Effector memory CD4-positive, alpha-beta T cell (primary cell): Measurements from ENCODE around the gene SEMA4D.

ENCODE experiments used
- DNase-seq, 3 donors: peaks; one replicate each; pipeline ENCODE4 v3.0.0-alpha.2; 2020
- H3K27ac ChIP-seq: 2 replicates; pipeline ENCODE4 v1.7.0; 2013; ENCODE audit warnings: mild to moderate bottlenecking, low read length, moderate library complexity; ENCODE audit not compliant: insufficient read depth, poor library complexity, severe bottlenecking
- H3K27me3 ChIP-seq: replicated peaks from 2 replicates; pipeline ENCODE4 v1.7.0; 2013; ENCODE audit warnings: mild to moderate bottlenecking, low read length; ENCODE audit not compliant: insufficient read depth, control insufficient read depth, poor library complexity, severe bottlenecking
- H3K36me3 ChIP-seq: 2 replicates; pipeline ENCODE4 v1.7.0; 2013; ENCODE audit warnings: mild to moderate bottlenecking, low read length, moderate library complexity; ENCODE audit not compliant: control insufficient read depth, insufficient read depth
- H3K4me1 ChIP-seq: 2 replicates; pipeline ENCODE4 v1.7.0; 2013; ENCODE audit warnings: low read length, mild to moderate bottlenecking; ENCODE audit not compliant: control insufficient read depth, insufficient read depth, poor library complexity, severe bottlenecking
- H3K4me3 ChIP-seq: 2 replicates; pipeline ENCODE4 v1.7.0; 2013; ENCODE audit warnings: low read length, low read depth, mild to moderate bottlenecking; ENCODE audit not compliant: insufficient read depth, poor library complexity, severe bottlenecking
- H3K9me3 ChIP-seq: 2 replicates; pipeline ENCODE4 v1.7.0; 2013; ENCODE audit warnings: mild to moderate bottlenecking, low read length, moderate library complexity; ENCODE audit not compliant: control insufficient read depth
- total RNA-seq, 3 donors: gene quantifications; one replicate each; lab custom pipeline; 2026; lab: John Stamatoyannopoulos, UW

Gene SEMA4D, protein sequence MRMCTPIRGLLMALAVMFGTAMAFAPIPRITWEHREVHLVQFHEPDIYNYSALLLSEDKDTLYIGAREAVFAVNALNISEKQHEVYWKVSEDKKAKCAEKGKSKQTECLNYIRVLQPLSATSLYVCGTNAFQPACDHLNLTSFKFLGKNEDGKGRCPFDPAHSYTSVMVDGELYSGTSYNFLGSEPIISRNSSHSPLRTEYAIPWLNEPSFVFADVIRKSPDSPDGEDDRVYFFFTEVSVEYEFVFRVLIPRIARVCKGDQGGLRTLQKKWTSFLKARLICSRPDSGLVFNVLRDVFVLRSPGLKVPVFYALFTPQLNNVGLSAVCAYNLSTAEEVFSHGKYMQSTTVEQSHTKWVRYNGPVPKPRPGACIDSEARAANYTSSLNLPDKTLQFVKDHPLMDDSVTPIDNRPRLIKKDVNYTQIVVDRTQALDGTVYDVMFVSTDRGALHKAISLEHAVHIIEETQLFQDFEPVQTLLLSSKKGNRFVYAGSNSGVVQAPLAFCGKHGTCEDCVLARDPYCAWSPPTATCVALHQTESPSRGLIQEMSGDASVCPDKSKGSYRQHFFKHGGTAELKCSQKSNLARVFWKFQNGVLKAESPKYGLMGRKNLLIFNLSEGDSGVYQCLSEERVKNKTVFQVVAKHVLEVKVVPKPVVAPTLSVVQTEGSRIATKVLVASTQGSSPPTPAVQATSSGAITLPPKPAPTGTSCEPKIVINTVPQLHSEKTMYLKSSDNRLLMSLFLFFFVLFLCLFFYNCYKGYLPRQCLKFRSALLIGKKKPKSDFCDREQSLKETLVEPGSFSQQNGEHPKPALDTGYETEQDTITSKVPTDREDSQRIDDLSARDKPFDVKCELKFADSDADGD
- total RNA-seq, result 254 to 284 (median 276) reads per million in 3 donors

DNA sequence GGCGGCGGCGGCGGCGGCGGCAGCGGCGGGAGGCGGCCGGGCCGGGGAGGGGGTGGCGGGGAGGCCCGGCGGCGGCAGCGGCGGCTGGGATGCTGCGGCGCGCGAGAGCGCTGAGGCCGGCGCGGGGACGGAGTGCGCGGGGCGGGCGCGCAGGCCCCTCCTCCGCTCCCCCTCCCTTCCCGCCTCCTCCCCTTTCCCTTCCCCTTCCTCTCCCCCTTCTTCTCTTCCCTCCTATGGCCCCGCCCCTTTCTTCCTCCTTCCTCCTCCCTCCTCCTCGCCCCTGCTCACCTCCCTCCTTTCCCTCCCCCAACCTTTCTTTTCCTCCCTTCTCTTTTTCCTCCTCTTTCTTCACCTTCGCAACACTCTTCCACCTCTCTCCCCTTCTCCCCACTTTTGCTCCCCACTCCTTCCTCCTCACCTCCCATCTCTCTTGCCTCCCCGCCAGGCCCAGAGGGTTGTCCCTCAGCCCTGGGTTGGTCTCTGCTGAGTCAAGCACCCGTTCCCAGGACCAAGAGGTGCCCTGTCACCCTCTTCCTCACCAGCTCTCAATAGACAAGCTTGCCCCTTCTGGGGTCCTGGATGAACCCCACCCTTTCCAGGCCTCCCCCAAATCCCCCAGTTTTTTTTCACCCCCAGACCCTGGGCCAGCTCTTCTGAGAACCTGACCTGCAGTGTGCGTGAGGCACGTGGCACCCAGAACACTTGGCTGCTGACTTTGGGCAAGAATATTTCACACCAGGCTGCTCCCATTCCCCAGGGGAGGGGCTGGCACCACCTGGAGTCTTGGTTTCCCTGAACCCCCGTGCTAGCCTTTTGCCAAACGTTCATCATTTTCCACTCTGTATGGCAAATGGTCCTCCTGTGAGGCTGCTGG, at the start of gene SEMA4D:
Gene SEMA4D, minus strand, starts transcription at position 136 of the 874 bp plus-strand sequence. CDS start 92,657 bp downstream, outside the sequence.
- peak within 1 kb of the TSS; percentile 74 for H3K27ac ChIP-seq
- peak; percentile 33 to 63 (median 35) for DNase-seq

DNA sequence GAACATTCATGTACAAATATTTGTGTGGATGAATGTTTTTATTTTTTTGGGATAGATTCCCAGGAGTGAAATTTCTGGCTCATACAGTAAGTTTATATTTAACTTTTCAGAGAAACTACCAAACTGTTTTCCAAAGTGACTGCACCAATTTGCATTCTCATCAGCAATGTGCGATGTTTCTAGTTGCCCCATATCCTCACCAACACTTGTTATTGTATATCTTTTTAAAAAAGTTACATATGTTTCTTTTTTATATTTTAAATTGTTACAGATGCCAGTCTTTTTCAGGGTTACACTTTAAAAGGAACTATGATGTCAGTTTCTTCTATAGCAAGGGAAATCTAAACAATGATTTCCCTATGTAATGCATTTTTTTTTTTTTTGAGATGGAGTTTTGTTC, 49.1 kb upstream of the SEMA4D start:
- Histone ChIP-seq H3K27me3 (no peaks in the 10 kb centered on the region), H3K4me3 (no peak overlapping the region), H3K9me3 (no peaks in the 10 kb centered on the region), H3K27ac (no peak overlapping the region), H3K4me1 (peaks cover 12% of the 10 kb centered on the region), H3K36me3 (no peaks in the 10 kb centered on the region)
- DNase-seq, result no peak

More for the DNA sequence above, at the start of gene SEMA4D:
- no peaks in the 10 kb centered on the region for H3K9me3 ChIP-seq
- H3K27me3 ChIP-seq, result no peaks in the 10 kb centered on the region
- no peaks in the 10 kb centered on the region for H3K36me3 ChIP-seq
- H3K4me3 ChIP-seq, result peak within 1 kb of the TSS; percentile 58
- peaks cover 70% of the 10 kb centered on the region for H3K4me1 ChIP-seq

DNA sequence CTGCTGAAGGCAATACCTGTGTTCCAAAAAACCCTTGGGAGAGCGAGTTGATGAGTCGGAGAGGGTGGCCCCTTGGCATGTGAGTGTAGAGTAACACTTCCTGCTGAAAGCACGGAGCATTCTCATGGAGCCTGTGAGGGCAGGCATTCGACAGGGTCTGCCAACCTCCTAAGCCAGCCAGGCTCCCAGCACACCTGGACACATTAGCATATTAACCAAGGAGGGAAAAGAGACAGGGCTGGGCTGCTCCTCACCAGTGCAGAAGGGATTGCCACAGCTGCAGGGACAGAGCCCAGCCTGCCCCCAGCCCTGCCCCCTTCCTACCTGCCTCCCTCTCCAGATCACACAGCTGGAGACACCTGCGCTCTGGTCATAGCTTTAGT, 46.4 kb upstream of the SEMA4D start:
- no peak overlapping the region for H3K4me3 ChIP-seq
- peaks cover 21% of the 10 kb centered on the region for H3K4me1 ChIP-seq
- no peaks in the 10 kb centered on the region for H3K36me3 ChIP-seq
- H3K27ac ChIP-seq, result no peak overlapping the region
- DNase-seq, result no peak
- H3K9me3 ChIP-seq, result no peaks in the 10 kb centered on the region
- H3K27me3 ChIP-seq, result no peaks in the 10 kb centered on the region

DNA sequence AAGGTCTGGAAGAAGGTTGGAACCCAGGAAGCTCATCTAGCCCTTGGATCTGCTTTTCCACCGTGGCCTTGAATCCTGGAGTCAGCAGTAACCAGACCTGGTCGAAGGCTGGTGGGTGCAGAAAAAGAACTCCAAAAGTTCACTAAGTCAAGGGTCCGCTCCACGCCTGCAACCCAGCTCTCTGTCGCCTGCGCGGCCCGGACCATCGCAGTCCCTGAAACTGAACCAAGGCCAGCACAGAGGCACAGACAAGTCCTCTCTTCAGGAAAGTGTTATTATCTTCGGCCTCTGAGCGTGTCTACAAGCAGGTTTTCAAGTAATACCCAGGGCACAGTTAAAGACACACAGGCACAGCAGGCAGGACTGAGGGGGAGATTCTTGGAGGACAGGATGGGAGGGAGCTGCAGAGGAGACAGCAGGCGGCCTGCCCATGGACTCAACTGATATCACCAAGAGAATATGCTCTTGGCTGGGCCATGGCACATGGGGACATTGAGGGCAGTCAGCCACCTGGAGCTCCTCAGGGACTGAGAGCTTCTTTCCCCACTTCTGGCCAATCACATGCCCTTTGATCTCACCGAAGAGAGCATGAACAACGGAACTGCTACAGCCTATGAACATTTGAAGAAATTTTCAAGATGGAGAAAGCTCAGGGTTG, 45.8 kb upstream of the SEMA4D start:
- Histone ChIP-seq H3K36me3 (no peaks in the 10 kb centered on the region), H3K27me3 (no peaks in the 10 kb centered on the region), H3K27ac (no peak overlapping the region), H3K4me3 (no peak overlapping the region), H3K9me3 (no peaks in the 10 kb centered on the region), H3K4me1 (peaks cover 23% of the 10 kb centered on the region)
- DNase-seq, result no peak

DNA sequence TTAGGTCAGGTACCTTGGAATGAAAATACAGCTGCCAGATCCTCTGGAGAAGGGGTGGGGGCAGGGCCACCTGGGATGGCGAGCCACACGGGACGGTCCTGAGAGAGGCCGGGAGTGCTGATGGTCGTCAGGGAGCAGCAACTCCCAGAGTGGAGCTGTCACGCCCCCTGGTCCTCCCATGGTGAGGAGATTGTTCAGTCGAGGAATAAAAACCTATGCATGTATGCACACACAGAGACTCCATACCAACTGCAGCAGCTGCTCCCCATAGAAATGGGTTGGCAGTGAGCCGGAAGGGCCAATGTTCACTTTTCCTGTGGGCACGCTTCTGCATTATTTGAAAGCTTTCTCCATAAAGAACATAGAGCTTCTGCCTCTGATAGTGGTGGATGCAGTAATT, 45.2 kb upstream of the SEMA4D start:
- no peaks in the 10 kb centered on the region for H3K9me3 ChIP-seq
- no peak for DNase-seq
- no peak overlapping the region for H3K27ac ChIP-seq
- no peaks in the 10 kb centered on the region for H3K36me3 ChIP-seq
- no peak overlapping the region for H3K4me3 ChIP-seq
- peaks cover 23% of the 10 kb centered on the region for H3K4me1 ChIP-seq
- H3K27me3 ChIP-seq, result no peaks in the 10 kb centered on the region

DNA sequence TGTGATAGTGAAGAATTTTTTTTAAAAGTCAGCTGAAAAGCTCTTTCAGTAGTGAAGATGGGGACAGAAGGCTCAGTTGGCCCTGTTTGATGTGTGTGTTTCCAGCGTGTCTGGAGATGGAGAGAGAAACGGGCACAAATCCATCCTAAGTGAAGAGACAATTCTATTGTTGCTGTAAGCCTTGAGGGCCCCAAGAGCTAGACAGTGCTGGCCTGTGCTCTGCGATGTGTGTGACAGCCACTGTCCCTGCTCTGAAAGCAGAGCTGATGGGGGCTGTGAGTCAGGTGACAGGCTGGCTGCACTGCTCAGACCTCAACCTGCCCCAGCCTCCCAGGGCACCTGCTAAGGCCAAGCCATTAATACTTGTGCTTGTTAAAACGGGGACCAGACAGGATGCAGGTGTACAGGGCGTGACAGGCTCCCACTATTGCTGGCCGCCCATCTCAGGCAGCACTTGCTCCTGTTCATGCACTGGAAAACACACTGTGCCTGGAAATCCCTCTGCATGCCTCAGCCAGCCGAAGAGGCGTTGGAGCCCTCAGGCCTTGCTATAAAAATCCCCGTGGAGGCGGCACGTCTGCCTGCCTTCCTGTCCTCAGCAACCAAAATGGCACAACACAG, 44.6 kb upstream of the SEMA4D start:
- no peak for DNase-seq
- H3K27ac ChIP-seq, result no peak overlapping the region
- peaks cover 27% of the 10 kb centered on the region for H3K4me1 ChIP-seq
- no peaks in the 10 kb centered on the region for H3K36me3 ChIP-seq
- no peaks in the 10 kb centered on the region for H3K27me3 ChIP-seq
- H3K9me3 ChIP-seq, result no peaks in the 10 kb centered on the region
- no peak overlapping the region for H3K4me3 ChIP-seq

DNA sequence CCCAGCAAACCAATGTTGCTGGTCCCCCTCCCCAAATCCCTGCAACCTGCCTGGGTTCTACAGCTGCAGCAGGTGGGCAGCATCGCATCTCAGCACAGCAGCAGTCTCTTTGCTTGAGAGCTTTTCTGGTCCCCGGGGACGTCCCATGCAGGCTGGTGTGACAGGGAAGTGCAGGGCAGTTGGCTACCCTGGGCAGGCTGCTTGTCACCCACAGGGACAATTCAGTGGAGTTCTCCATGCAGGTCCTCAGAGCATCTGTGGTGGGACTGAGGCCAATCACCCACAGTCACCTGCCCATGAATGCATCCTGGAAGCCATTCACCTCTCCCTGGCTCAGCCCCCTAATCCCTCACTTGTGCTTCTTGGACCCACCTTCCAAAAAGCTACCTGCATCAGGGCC, 43.9 kb upstream of the SEMA4D start:
- DNase-seq, result no peak
- peaks cover 34% of the 10 kb centered on the region for H3K4me1 ChIP-seq
- no peak overlapping the region for H3K27ac ChIP-seq
- H3K27me3 ChIP-seq, result no peaks in the 10 kb centered on the region
- H3K9me3 ChIP-seq, result no peaks in the 10 kb centered on the region
- H3K36me3 ChIP-seq, result no peaks in the 10 kb centered on the region
- no peak overlapping the region for H3K4me3 ChIP-seq

DNA sequence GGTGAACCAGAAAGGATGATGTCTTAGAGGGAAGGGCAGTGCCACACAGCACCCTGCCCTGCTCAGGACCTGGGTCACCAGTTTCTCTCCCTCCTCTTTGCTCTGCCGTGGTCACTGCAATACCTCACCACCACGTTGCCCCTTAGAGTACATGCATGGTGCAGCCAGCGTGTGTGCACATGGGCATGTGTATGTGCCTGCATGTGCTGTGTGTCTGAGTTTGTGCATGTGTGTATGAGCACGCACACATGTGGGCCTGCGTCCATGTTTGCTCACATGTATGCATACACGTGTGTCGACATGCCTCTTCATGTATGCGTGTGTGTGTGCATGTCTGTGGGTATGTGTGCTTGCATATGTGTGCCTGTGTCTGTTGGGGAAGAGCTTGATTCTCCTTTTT, 41.5 kb upstream of the SEMA4D start:
- Histone ChIP-seq H3K27me3 (no peaks in the 10 kb centered on the region), H3K4me1 (peaks cover 57% of the 10 kb centered on the region)

DNA sequence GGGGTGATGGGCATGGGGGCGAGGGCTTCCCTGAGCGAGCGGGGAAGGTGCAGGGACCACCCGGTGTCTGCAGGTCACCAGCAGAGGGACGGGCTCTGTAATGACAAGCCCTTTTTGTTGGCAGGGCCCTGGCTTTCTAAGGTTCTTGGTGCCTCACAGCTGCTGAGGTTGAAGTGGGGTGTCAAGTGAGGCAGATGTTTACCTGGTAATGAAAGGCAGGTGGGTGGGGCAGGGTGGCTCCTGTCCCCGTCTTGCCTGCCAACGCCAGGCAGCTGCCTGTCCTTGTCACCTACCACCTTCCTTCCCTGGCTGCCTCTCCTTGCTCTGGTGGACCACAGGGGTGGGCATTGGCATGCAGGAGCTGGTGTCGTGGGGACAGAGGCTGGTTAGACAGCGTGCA, 41.0 kb upstream of the SEMA4D start:
- H3K27ac ChIP-seq, result no peak overlapping the region
- H3K27me3 ChIP-seq, result no peaks in the 10 kb centered on the region
- H3K4me1 ChIP-seq, result peaks cover 57% of the 10 kb centered on the region
- no peak for DNase-seq
- H3K4me3 ChIP-seq, result no peak overlapping the region
- H3K36me3 ChIP-seq, result no peaks in the 10 kb centered on the region
- no peaks in the 10 kb centered on the region for H3K9me3 ChIP-seq

More for the DNA sequence above, 41.5 kb upstream of the SEMA4D start:
- Histone ChIP-seq H3K36me3 (no peaks in the 10 kb centered on the region), H3K4me3 (no peak overlapping the region), H3K27ac (no peak overlapping the region), H3K9me3 (no peaks in the 10 kb centered on the region)
- DNase-seq, result no peak
